ENCODE measurements around the gene MLLT1.
A peak's percentile ranks its signal among the peaks of the same experiment; 100 is the strongest.

Gene MLLT1

GRCh38 chr19:6275170-6275744 lies 4.5 kb downstream of the MLLT1 start:
- no peak for DNase-seq (ENCODE audit: low read depth)

DNA sequence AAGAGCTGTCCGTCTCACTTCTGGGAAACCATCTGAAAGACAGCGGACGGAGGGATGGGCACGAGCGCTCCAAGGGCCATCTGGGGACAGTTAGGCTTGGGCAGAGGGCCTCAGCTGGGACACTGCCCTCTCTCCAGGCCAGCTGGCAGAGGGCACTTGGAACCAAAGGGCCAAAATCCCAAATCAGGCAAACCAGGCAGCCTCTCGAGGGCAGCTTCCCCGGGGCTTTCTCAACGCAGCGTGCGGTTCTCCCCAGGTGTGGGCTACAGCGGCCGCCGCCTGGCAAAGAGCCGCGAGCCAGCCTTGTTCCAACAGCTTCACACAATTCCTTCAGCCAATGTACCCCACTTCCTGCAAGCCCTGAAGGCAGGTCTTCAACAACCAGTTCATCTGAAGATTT lies 5.0 kb downstream of the MLLT1 start:
- DNase-seq (ENCODE audit: low read depth), result no peak

GRCh38 chr19:6273701-6274601 lies 5.8 kb downstream of the MLLT1 start:
- DNase-seq (ENCODE audit: low read depth), result peak; percentile 96

DNA sequence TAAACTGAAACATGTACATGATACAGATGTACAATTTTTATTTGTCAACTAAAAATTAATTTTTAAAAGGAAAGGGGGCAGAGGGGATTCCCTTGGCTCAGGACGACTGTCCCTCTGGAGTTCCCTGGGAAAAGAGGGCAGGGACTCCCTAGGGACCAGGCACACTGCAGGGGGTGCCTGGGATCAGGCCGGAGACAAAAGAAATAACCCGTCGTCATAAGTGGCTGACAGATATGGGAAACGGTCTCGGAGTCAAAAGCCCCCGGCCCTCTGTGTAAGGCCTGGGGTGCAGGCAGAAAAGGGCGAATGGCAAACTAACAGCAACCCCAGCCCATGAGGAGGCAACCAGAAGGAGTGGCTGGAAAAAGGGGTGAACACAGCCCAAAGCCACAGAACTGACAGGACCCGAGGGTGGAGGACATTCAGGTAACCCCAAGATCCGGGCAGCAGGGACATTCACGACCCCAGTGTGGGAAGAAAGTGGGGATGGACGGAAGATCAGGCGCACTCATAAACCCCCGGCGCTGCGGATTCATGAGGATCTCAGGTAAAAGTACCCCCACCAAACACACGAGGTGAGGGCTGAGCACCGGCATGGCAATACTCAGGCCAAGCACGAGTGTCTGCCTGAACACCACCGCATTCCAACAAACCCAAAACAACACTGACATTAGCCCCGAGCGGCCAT lies 6.7 kb downstream of the MLLT1 start:
- DNase-seq (ENCODE audit: low read depth), result no peak

- DNase-seq (ENCODE audit: low read depth), result no peak
These were observed 7.4 kb downstream of the MLLT1 start for GRCh38 chr19:6272411-6272791.

- no peak for DNase-seq (ENCODE audit: low read depth)
These were observed 7.9 kb downstream of the MLLT1 start for GRCh38 chr19:6271721-6272410.

GRCh38 chr19:6271251-6271650 lies 8.5 kb downstream of the MLLT1 start:
- DNase-seq (ENCODE audit: low read depth), result no peak

- no peak for DNase-seq (ENCODE audit: low read depth)
These were observed 9.0 kb downstream of the MLLT1 start for GRCh38 chr19:6270822-6271221.

GRCh38 chr19:6270076-6270745 lies 9.6 kb downstream of the MLLT1 start:
- no peak for DNase-seq (ENCODE audit: low read depth)

DNA sequence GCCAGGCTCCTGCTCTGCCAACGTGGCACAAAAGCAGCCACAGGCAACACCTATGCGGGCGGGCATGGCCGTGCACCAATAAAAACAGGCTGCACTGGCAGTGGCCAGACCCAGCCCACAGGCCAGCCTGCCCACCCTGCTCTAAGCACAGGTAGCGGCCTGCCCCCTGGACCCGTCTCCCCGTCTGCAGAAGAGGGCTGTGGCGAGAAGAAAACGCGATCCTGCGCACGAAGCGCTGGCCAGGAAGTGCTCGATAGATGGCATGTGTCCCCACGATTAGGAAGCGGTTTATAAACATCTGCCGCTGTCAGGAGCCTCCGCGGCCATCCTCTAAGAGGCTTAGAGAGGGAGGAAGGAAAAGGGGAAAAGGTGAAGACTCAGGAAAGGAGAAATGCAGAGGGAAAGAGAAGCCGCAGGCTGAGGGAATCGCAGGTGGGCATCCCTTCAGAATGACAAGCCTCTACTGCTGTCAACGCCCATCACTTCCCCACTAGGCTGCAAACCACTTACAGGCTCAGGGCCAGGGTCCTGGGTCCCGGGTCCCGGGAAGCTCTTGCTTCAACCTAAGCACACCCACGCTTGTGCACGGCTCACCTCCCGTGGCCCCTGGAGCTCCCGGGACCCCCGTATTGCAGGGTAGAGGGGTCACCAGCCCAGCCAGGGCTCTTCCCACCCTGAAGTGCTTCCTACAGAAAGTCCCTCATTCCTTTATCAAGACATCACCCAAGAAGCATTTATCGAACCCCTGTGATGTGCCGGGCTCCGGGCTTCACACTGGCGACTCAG lies 10.5 kb downstream of the MLLT1 start:
- DNase-seq (ENCODE audit: low read depth), result no peak

DNA sequence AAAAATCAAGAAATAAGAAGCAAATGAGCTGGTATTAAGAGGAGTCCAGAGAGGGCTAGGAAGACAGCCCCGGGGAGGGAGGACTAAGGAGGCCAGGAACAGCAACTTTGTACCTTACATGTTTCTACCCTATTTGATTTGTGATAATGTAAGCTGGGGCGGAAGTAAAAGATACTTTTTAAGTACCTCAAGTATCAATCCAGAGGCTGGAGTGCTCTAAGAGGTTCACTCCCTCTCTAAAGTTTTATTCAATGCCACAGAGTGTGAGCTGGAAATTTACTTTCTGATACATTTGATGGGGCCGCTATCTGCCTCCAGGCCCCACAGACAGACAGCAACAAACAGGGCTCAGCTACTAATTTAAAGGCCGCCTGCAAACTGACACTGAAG lies 11.4 kb downstream of the MLLT1 start:
- DNase-seq (ENCODE audit: low read depth), result no peak

GRCh38 chr19:6267552-6268381 lies 12.0 kb downstream of the MLLT1 start:
- no peak for DNase-seq (ENCODE audit: low read depth)

GRCh38 chr19:6264803-6265202 lies 15.0 kb downstream of the MLLT1 start:
- no peak for DNase-seq (ENCODE audit: low read depth)

- no peak for DNase-seq (ENCODE audit: low read depth)
These were observed 15.9 kb downstream of the MLLT1 start for GRCh38 chr19:6263735-6264444.

GRCh38 chr19:6263306-6263705 lies 16.5 kb downstream of the MLLT1 start:
- no peak for DNase-seq (ENCODE audit: low read depth)

- DNase-seq (ENCODE audit: low read depth), result no peak
These were observed 17.3 kb downstream of the MLLT1 start for GRCh38 chr19:6262519-6262918.

DNA sequence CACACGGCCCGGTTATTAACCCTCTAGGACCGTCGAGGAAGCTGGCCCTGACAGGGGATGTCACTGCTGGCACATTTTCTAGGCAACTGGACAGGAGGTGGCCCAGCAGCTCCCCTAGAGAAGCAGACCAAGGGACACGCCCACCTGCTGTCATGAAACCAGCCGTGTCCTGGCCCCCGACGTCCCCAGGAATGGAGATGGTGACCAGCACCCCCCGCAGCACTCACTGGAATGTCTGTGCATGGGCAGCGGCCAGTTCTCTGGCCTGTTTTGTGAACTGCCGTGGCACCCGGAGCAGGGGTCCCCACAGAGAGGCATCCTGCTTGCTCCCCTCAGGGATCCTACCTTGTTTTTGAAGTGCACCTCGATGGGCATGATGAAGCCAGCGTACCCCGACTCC lies 17.9 kb downstream of the MLLT1 start:
- no peak for DNase-seq (ENCODE audit: low read depth)

GRCh38 chr19:6260912-6261650 lies 18.7 kb downstream of the MLLT1 start:
- DNase-seq (ENCODE audit: low read depth), result no peak

- no peak for DNase-seq (ENCODE audit: low read depth)
These were observed 19.4 kb downstream of the MLLT1 start for GRCh38 chr19:6260376-6260775.

Data from stromal cell of bone marrow (primary cell).